ENCODE measurements around the gene BEND6. TPM values are rescaled to one million over a fixed set of nuclear protein-coding genes. Genes with fewer than 3 reads are reported as not detected.

Gene BEND6
- total and polyA plus RNA-seq, 2 donors (not counting 1 experiment from before 2014, with no cell fraction given), result 9.7 to 12.6 TPM

GRCh38 chr6:56909115-56909907 lies 45.6 kb upstream of the BEND6 start:
- Histone ChIP-seq H3K27me3 (ENCODE audit: control insufficient read depth, insufficient read depth, low read length) (no peaks in the 10 kb centered on the region), H3K4me2 (ENCODE audit: extremely low read depth, insufficient read depth, low read length) (no peak overlapping the region), H3K79me2 (ENCODE audit: control insufficient read depth, insufficient read depth, low read length) (peaks cover 26% of the 10 kb centered on the region), H2AFZ (ENCODE audit: low read length) (no peak overlapping the region), H3K9me3 (ENCODE audit: control insufficient read depth, insufficient read depth, low read depth, low read length) (no peaks in the 10 kb centered on the region), H3K4me3 (replicated peaks in 1 of 4; ENCODE audit: control extremely low read depth in 1 of 4, insufficient read depth in 1 of 4, low read depth in 3 of 4, low read length in 4 of 4) (no peak overlapping the region), H3K9ac (ENCODE audit: insufficient read depth, low read length) (no peak overlapping the region), H3K4me1 (ENCODE audit: control insufficient read depth, extremely low read depth, insufficient read depth, low read length) (peaks cover 26% of the 10 kb centered on the region), H4K20me1 (ENCODE audit: control insufficient read depth, extremely low read depth, insufficient read depth, low read length) (no peaks in the 10 kb centered on the region), H3K36me3 (ENCODE audit: control insufficient read depth, insufficient read depth, low read length) (no peaks in the 10 kb centered on the region), H3K27ac (ENCODE audit: insufficient read depth, low read length) (no peak overlapping the region)
- TF ChIP-seq EZH2 (IDR thresholded peaks at IDR 0.05; ENCODE audit: low read length, missing control alignments) (no peak), CTCF (conservative IDR thresholded peaks at IDR 0.05 in 1 of 2, IDR thresholded peaks at IDR 0.05 in 1 of 2; ENCODE audit: low read depth in 1 of 2, low read length in 2 of 2) (no peak)
- peak in 1 of 2 donors; percentile 77 for DNase-seq (ENCODE audit: low read depth in 2 of 2)

- DNase-seq (ENCODE audit: low read depth in 2 of 2), result peak; percentile 73 to 87
- Histone ChIP-seq H3K4me3 (replicated peaks in 1 of 4; ENCODE audit: control extremely low read depth in 1 of 4, insufficient read depth in 1 of 4, low read depth in 3 of 4, low read length in 4 of 4) (no peak overlapping the region), H3K9me3 (ENCODE audit: control insufficient read depth, insufficient read depth, low read depth, low read length) (no peaks in the 10 kb centered on the region), H3K4me2 (ENCODE audit: extremely low read depth, insufficient read depth, low read length) (peak overlapping the region; percentile 41), H3K79me2 (ENCODE audit: control insufficient read depth, insufficient read depth, low read length) (peaks cover 25% of the 10 kb centered on the region), H3K27ac (ENCODE audit: insufficient read depth, low read length) (peak overlapping the region; percentile 51), H3K9ac (ENCODE audit: insufficient read depth, low read length) (no peak overlapping the region), H3K27me3 (ENCODE audit: control insufficient read depth, insufficient read depth, low read length) (no peaks in the 10 kb centered on the region), H4K20me1 (ENCODE audit: control insufficient read depth, extremely low read depth, insufficient read depth, low read length) (no peaks in the 10 kb centered on the region), H2AFZ (ENCODE audit: low read length) (no peak overlapping the region), H3K36me3 (ENCODE audit: control insufficient read depth, insufficient read depth, low read length) (no peaks in the 10 kb centered on the region), H3K4me1 (ENCODE audit: control insufficient read depth, extremely low read depth, insufficient read depth, low read length) (peaks cover 24% of the 10 kb centered on the region)
- TF ChIP-seq EZH2 (IDR thresholded peaks at IDR 0.05; ENCODE audit: low read length, missing control alignments) (no peak), CTCF (conservative IDR thresholded peaks at IDR 0.05 in 1 of 2, IDR thresholded peaks at IDR 0.05 in 1 of 2; ENCODE audit: low read depth in 1 of 2, low read length in 2 of 2) (no peak)
These were observed 43.1 kb upstream of the BEND6 start for GRCh38 chr6:56911847-56912246.

- peak; percentile 41 to 64 for DNase-seq (ENCODE audit: low read depth in 2 of 2)
- Histone ChIP-seq H2AFZ (ENCODE audit: low read length) (no peak overlapping the region), H3K27me3 (ENCODE audit: control insufficient read depth, insufficient read depth, low read length) (no peaks in the 10 kb centered on the region), H3K4me3 (replicated peaks in 1 of 4; ENCODE audit: control extremely low read depth in 1 of 4, insufficient read depth in 1 of 4, low read depth in 3 of 4, low read length in 4 of 4) (no peak overlapping the region), H3K79me2 (ENCODE audit: control insufficient read depth, insufficient read depth, low read length) (peaks cover 25% of the 10 kb centered on the region), H3K9ac (ENCODE audit: insufficient read depth, low read length) (no peak overlapping the region), H3K9me3 (ENCODE audit: control insufficient read depth, insufficient read depth, low read depth, low read length) (no peaks in the 10 kb centered on the region), H3K27ac (ENCODE audit: insufficient read depth, low read length) (peak overlapping the region; percentile 41), H3K4me2 (ENCODE audit: extremely low read depth, insufficient read depth, low read length) (no peak overlapping the region), H4K20me1 (ENCODE audit: control insufficient read depth, extremely low read depth, insufficient read depth, low read length) (no peaks in the 10 kb centered on the region), H3K36me3 (ENCODE audit: control insufficient read depth, insufficient read depth, low read length) (no peaks in the 10 kb centered on the region), H3K4me1 (ENCODE audit: control insufficient read depth, extremely low read depth, insufficient read depth, low read length) (peaks cover 24% of the 10 kb centered on the region)
- TF ChIP-seq EZH2 (IDR thresholded peaks at IDR 0.05; ENCODE audit: low read length, missing control alignments), result no peak
- TF ChIP-seq CTCF (conservative IDR thresholded peaks at IDR 0.05 in 1 of 2, IDR thresholded peaks at IDR 0.05 in 1 of 2; ENCODE audit: low read depth in 1 of 2, low read length in 2 of 2), result no peak
These were observed 41.4 kb upstream of the BEND6 start for GRCh38 chr6:56913285-56914074.
